ENCODE data around the gene FRY.
"Not testable (repeated sequence)": the region's sequence is repeated elsewhere in the genome, so short reads cannot be mapped to it uniquely, and the experiment has no call there.

Gene FRY

GRCh38 chr13:32031025-32031814 is at the start of gene FRY:
Gene FRY (plus strand): TSS chr13:32031774. CDS start chr13:32031796, 22 bp downstream.
- DNase-seq: peak; percentile 35

- no peak for DNase-seq
Observed at GRCh38 chr13:31982124-31982523, 49.5 kb upstream of the FRY start.

GRCh38 chr13:31982540-31982939 is 49.0 kb upstream of the FRY start:
- DNase-seq: peak; percentile 20

- DNase-seq: not testable (repeated sequence)
Observed at GRCh38 chr13:31983696-31984095, 47.9 kb upstream of the FRY start.

- not testable (repeated sequence) for DNase-seq
Observed at GRCh38 chr13:31984388-31984787, 47.2 kb upstream of the FRY start.

GRCh38 chr13:31986676-31987470 is 44.7 kb upstream of the FRY start:
- DNase-seq: no peak

- no peak for DNase-seq
Observed at GRCh38 chr13:31987535-31988170, 43.9 kb upstream of the FRY start.

- DNase-seq: not testable (repeated sequence)
Observed at GRCh38 chr13:31994367-31994766, 37.2 kb upstream of the FRY start.

- DNase-seq: no peak
Observed at GRCh38 chr13:31996601-31997000, 35.0 kb upstream of the FRY start.

GRCh38 chr13:31997641-31998040 is 33.9 kb upstream of the FRY start:
- no peak for DNase-seq

- DNase-seq: no peak
Observed at GRCh38 chr13:31998131-31998530, 33.4 kb upstream of the FRY start.

- not testable (repeated sequence) for DNase-seq
Observed at GRCh38 chr13:32000754-32001153, 30.8 kb upstream of the FRY start.

GRCh38 chr13:32001154-32001768 is 30.3 kb upstream of the FRY start:
- peak; percentile 23 for DNase-seq

GRCh38 chr13:32001769-32002168 is 29.8 kb upstream of the FRY start:
- no peak for DNase-seq

GRCh38 chr13:32002873-32003272 is 28.7 kb upstream of the FRY start:
- no peak for DNase-seq

GRCh38 chr13:32007494-32007893 is 24.1 kb upstream of the FRY start:
- no peak for DNase-seq

GRCh38 chr13:32008518-32009175 is 22.9 kb upstream of the FRY start:
- no peak for DNase-seq

GRCh38 chr13:32009362-32009761 is 22.2 kb upstream of the FRY start:
- no peak for DNase-seq

GRCh38 chr13:32010136-32010535 is 21.4 kb upstream of the FRY start:
- DNase-seq: no peak

- DNase-seq: no peak
Observed at GRCh38 chr13:32011971-32012370, 19.6 kb upstream of the FRY start.

GRCh38 chr13:32013181-32013580 is 18.4 kb upstream of the FRY start:
- no peak for DNase-seq

- DNase-seq: no peak
Observed at GRCh38 chr13:32016119-32016518, 15.5 kb upstream of the FRY start.

- DNase-seq: no peak
Observed at GRCh38 chr13:32016631-32017030, 14.9 kb upstream of the FRY start.

All from RPMI8226 (cell line).